BJ (cell line): ENCODE data around the gene NTNG1. TPM values are rescaled to one million over a fixed set of nuclear protein-coding genes. Genes with fewer than 3 reads are reported as not detected.

ENCODE experiments used
- CTCF ChIA-PET: fragments of 350-600 bp; formaldehyde crosslinking; extraction: SDS; loops from one replicate; lab custom pipeline; 2021; ENCODE audit warnings: antibody characterized with exemption, inconsistent platforms; lab: Yijun Ruan, JAX
- POLR2A ChIA-PET: fragments of 300-600 bp; sonication (Branson Sonifier 250); formaldehyde crosslinking; extraction: SDS; loops from one replicate; lab custom pipeline; 2021; ENCODE audit warnings: antibody characterized with exemption; lab: Charles Lee
- DNase-seq: peaks from one replicate; pipeline ENCODE4 v3.0.0-alpha.2; 2011; ENCODE audit warnings: low read depth
- H3K27me3 ChIP-seq: 2 replicates; pipeline ENCODE4 v1.6.0; 2011; ENCODE audit warnings: low read length; ENCODE audit not compliant: control insufficient read depth, insufficient read depth
- H3K36me3 ChIP-seq: 2 replicates; pipeline ENCODE4 v1.5.1; 2011; ENCODE audit warnings: low read length; ENCODE audit not compliant: control insufficient read depth, insufficient read depth
- H3K4me3 ChIP-seq: 2 replicates; pipeline ENCODE4 v1.5.1; 2011; ENCODE audit warnings: low read depth, mild to moderate bottlenecking, control low read depth, low read length
- CTCF ChIP-seq: IDR thresholded peaks from 2 replicates; pipeline ENCODE4 v1.5.1; 2011; ENCODE audit warnings: low read depth, mild to moderate bottlenecking, control low read depth, inconsistent platforms, low read length, moderate library complexity; ENCODE audit not compliant: insufficient read depth
- polyA plus RNA-seq: library from polyadenylated mRNA; depleted of rRNA; stranded (reverse); fragments of >200 nt; gene quantifications from 2 replicates; pipeline ENCODE4 v1.2.3, GENCODE V29; 2011

Gene NTNG1
- polyA plus RNA-seq, 1 experiment: 3.3 TPM

- TF ChIP-seq CTCF: no peak
- CTCF ChIA-PET: interaction anchor here (1.2 kb wide), 1 partner anchor 11 kb away, joined by 3 read pairs; no protein-coding TSS in a partner anchor
- Histone ChIP-seq H3K4me3 (no peak overlapping the region), H3K27me3 (no peaks in the 10 kb centered on the region), H3K36me3 (no peaks in the 10 kb centered on the region)
- DNase-seq: no peak
- POLR2A ChIA-PET: no interaction called here
These were observed 278.2 kb downstream of the NTNG1 start for GRCh38 chr1:107419003-107419402.

GRCh38 chr1:107422901-107423300 lies 282.1 kb downstream of the NTNG1 start:
- Histone ChIP-seq H3K4me3 (no peak overlapping the region), H3K36me3 (no peaks in the 10 kb centered on the region), H3K27me3 (no peaks in the 10 kb centered on the region)
- ChIA-PET POLR2A (no interaction called here), CTCF (interaction anchor here (1.3 kb wide), 1 partner anchor 18 kb away, joined by 4 read pairs; no protein-coding TSS in a partner anchor)
- no peak for DNase-seq
- no peak for TF ChIP-seq CTCF

- ChIA-PET POLR2A (interaction anchor here (0.6 kb wide), 1 partner anchor 39 kb away, joined by 3 read pairs; no protein-coding TSS in a partner anchor), CTCF (interaction anchor here (1.1 to 1.3 kb wide), 5 partner anchors 9 to 319 kb away, joined by 3 to 5 read pairs (median 4); no protein-coding TSS in a partner anchor)
- Histone ChIP-seq H3K27me3 (no peaks in the 10 kb centered on the region), H3K36me3 (no peaks in the 10 kb centered on the region), H3K4me3 (no peak overlapping the region)
- DNase-seq: no peak
- TF ChIP-seq CTCF: peak; percentile 63
These were observed 289.8 kb downstream of the NTNG1 start for GRCh38 chr1:107430540-107431228.

- Histone ChIP-seq H3K27me3 (no peaks in the 10 kb centered on the region), H3K36me3 (no peaks in the 10 kb centered on the region), H3K4me3 (no peak overlapping the region)
- no peak for DNase-seq
- no peak for TF ChIP-seq CTCF
- CTCF ChIA-PET: interaction anchor here (1.1 kb wide), 2 partner anchors 10 to 19 kb away, joined by 3 read pairs; no protein-coding TSS in a partner anchor
- POLR2A ChIA-PET: no interaction called here
These were observed 291.3 kb downstream of the NTNG1 start for GRCh38 chr1:107432108-107432507.

- TF ChIP-seq CTCF: no peak
- no peaks in the 10 kb centered on the region for H3K36me3 ChIP-seq
- ChIA-PET POLR2A (no interaction called here), CTCF (interaction anchor here (1.1 kb wide), 1 partner anchor 20 kb away, joined by 3 read pairs; no protein-coding TSS in a partner anchor)
- H3K4me3 ChIP-seq: no peak overlapping the region
- no peak for DNase-seq
- H3K27me3 ChIP-seq: no peaks in the 10 kb centered on the region
These were observed 292.2 kb downstream of the NTNG1 start for GRCh38 chr1:107433068-107433467.
